Heart left ventricle (tissue), 13 donors: Measurements from ENCODE around the gene C11orf21.

Source experiments
- CTCF ChIP-seq, 12 donors: fragments of 200-600 bp; sonication (generic) in 4 of 12; IDR thresholded peaks; one replicate each; pipeline versions ENCODE4 v1.5.0 to v1.8.0; 2018 to 2022; ENCODE audit warnings: antibody characterized with exemption in 12 of 12, mild to moderate bottlenecking in 5 of 12
- POLR2A ChIP-seq, 2 donors: fragments of 450-650 bp; IDR thresholded peaks; one replicate each; pipeline ENCODE4 v1.6.1; 2017; ENCODE audit warnings: antibody characterized with exemption in 2 of 2, mild to moderate bottlenecking in 2 of 2, moderate library complexity in 2 of 2
- donor health status: ischemic (EF 13 %, LVEDD 7.1; RV severe dilation, severe dysfunction).
- donor health status: DM: no; HTN: yes; CAD: no.
- donor health status: DM: no; HTN: no; CAD: no.
- donor health status: ischemic (EF 25% LVEDD 6.9; RV normal size, moderate dysfunction).
- donor health status: ischemic (EF 25% LVEDD 5.7; RV mildly dilated, moderate dysfunction).
- donor health status: ischemic (EF 35%, LVEDD 5.7; RV mildly dilated, moderate dysfunction).
- donor health status: nonischemic (EF 11% LVEDD 7.7; RV severe dilation, severe dysfunction).
- donor health status: DM: yes; HTN: yes; CAD: no.
- donor health status: PGD.
- donor health status: ischemic (EF 29% LVEDD 5.4; RV normal size, mild dysfunction).
- donor health status: nonischemic (EF 23%, LVEDD 6.1; RV moderate dilation, normal function).

GRCh38 chr11:2314525-2315394 is 13.0 kb upstream of the C11orf21 start:
- TF ChIP-seq CTCF (IDR thresholded peaks at IDR 0.05) (no peak), POLR2A (IDR thresholded peaks at IDR 0.05) (no peak)
